Neural cell (in vitro differentiated cells): Measurements from ENCODE around the gene TMPRSS6. TPM values are rescaled to one million over a fixed set of nuclear protein-coding genes. Genes with fewer than 3 reads are reported as not detected.
A peak's percentile ranks its signal among the peaks of the same experiment; 100 is the strongest.

Experiments used
- H2AFZ ChIP-seq: fragments of 200-600, 300-800 bp; sonication (generic), shearing (Covaris generic); 2 replicates; pipeline ENCODE4 v1.6.0; 2014; ENCODE audit warnings: low read depth, mild to moderate bottlenecking, antibody characterized with exemption, low read length, moderate library complexity
- H3F3A ChIP-seq: fragments of 200-600 bp; shearing (Covaris generic); 2 replicates; pipeline ENCODE4 v1.6.1; 2016; ENCODE audit warnings: mild to moderate bottlenecking, moderate library complexity, mixed read lengths, antibody characterized with exemption, low read length; ENCODE audit not compliant: insufficient read depth, poor library complexity, severe bottlenecking
- H3K27ac ChIP-seq: fragments of 200-600, 300-800 bp; sonication (generic), shearing (Covaris generic); 2 replicates; pipeline ENCODE4 v1.5.1; 2014; ENCODE audit warnings: mild to moderate bottlenecking, low read length, moderate library complexity
- H3K27me3 ChIP-seq: fragments of 300-800, 200-600 bp; sonication (generic), shearing (Covaris generic); 2 replicates; pipeline ENCODE4 v1.6.0; 2014; ENCODE audit warnings: mild to moderate bottlenecking, low read depth, low read length, moderate library complexity; ENCODE audit not compliant: insufficient read depth
- H3K36me3 ChIP-seq: fragments of 300-800, 200-600 bp; sonication (generic), shearing (Covaris generic); 2 replicates; pipeline ENCODE4 v1.5.1; 2014; ENCODE audit warnings: mild to moderate bottlenecking, antibody characterized with exemption, low read length, moderate library complexity; ENCODE audit not compliant: insufficient read depth
- H3K4me2 ChIP-seq: fragments of 300-800, 200-600 bp; sonication (generic), shearing (Covaris generic); 2 replicates; pipeline ENCODE4 v1.6.0; 2014; ENCODE audit warnings: mild to moderate bottlenecking, low read length
- H3K4me3 ChIP-seq: fragments of 300-800, 200-600 bp; sonication (generic), shearing (Covaris generic); 2 replicates; pipeline ENCODE4 v1.5.1; 2014; ENCODE audit warnings: mild to moderate bottlenecking, low read length, moderate library complexity
- H3K79me2 ChIP-seq: fragments of 200-600 bp; shearing (Covaris generic); replicated peaks from 2 replicates; pipeline ENCODE4 v1.6.0; 2014; ENCODE audit warnings: mild to moderate bottlenecking, low read length, moderate library complexity; ENCODE audit not compliant: insufficient read depth
- H3K9ac ChIP-seq: fragments of 300-800, 200-600 bp; sonication (generic), shearing (Covaris generic); 2 replicates; pipeline ENCODE4 v1.6.1; 2016; ENCODE audit warnings: mild to moderate bottlenecking, low read length, mixed read lengths
- H3K9me2 ChIP-seq: fragments of 200-600 bp; shearing (Covaris generic); 2 replicates; pipeline ENCODE4 v1.6.1; 2016; ENCODE audit warnings: mild to moderate bottlenecking, low read length, mixed read lengths; ENCODE audit not compliant: insufficient read depth
- H3K9me3 ChIP-seq: fragments of 200-600, 300-800 bp; sonication (generic), shearing (Covaris generic); 2 replicates; pipeline ENCODE4 v1.6.1; 2016; ENCODE audit warnings: mild to moderate bottlenecking, mixed run types, low read length, moderate library complexity, mixed read lengths
- H4K20me1 ChIP-seq: fragments of 200-600 bp; shearing (Covaris generic); 2 replicates; pipeline ENCODE4 v1.6.1; 2016; ENCODE audit warnings: mild to moderate bottlenecking, mixed run types; ENCODE audit not compliant: insufficient read depth
- CTCF ChIP-seq: fragments of 450-650 bp; IDR thresholded peaks from 2 replicates; pipeline ENCODE4 v1.5.1; 2014; ENCODE audit warnings: antibody characterized with exemption, mild to moderate bottlenecking, moderate library complexity; ENCODE audit not compliant: poor library complexity, severe bottlenecking
- EP300 ChIP-seq: fragments of 450-650 bp; conservative IDR thresholded peaks from 2 replicates; pipeline ENCODE4 v1.6.1; 2014; ENCODE audit warnings: antibody characterized with exemption, mild to moderate bottlenecking, moderate library complexity; ENCODE audit not compliant: poor library complexity, severe bottlenecking
- EZH2 ChIP-seq: fragments of 200-600, 300-800 bp; shearing (Covaris generic), sonication (generic); IDR thresholded peaks from 2 replicates; pipeline ENCODE4 v1.6.1; 2014; ENCODE audit warnings: antibody characterized with exemption, low read length, borderline replicate concordance, mild to moderate bottlenecking; ENCODE audit not compliant: insufficient read depth, poor library complexity, severe bottlenecking
- MXI1 ChIP-seq: fragments of 450-650 bp; conservative IDR thresholded peaks from 2 replicates; pipeline ENCODE4 v1.6.1; 2014; ENCODE audit warnings: antibody characterized with exemption, mild to moderate bottlenecking; ENCODE audit not compliant: poor library complexity, severe bottlenecking
- POLR2AphosphoS5 ChIP-seq: IDR thresholded peaks from 2 replicates; pipeline ENCODE4 v1.6.1; 2012
- RAD21 ChIP-seq: fragments of 450-650 bp; conservative IDR thresholded peaks from 2 replicates; pipeline ENCODE4 v1.6.1; 2014; ENCODE audit warnings: antibody characterized with exemption, mild to moderate bottlenecking, moderate library complexity
- REST ChIP-seq: IDR thresholded peaks from 2 replicates; pipeline ENCODE4 v1.6.1; 2012; ENCODE audit warnings: borderline replicate concordance
- SMC3 ChIP-seq: fragments of 450-650 bp; conservative IDR thresholded peaks from 2 replicates; pipeline ENCODE4 v1.6.1; 2014; ENCODE audit warnings: antibody characterized with exemption, mild to moderate bottlenecking, moderate library complexity; ENCODE audit not compliant: poor library complexity
- TAF1 ChIP-seq: IDR thresholded peaks from 2 replicates; pipeline ENCODE4 v1.6.1; 2012; ENCODE audit warnings: low read depth
- polyA plus RNA-seq: library from polyadenylated mRNA; depleted of rRNA; stranded (reverse); fragments of >200 nt; gene quantifications from 2 replicates; pipeline ENCODE4 v1.2.3, GENCODE V29; 2014

The TMPRSS6 gene
- polyA plus RNA-seq, 1 donor from 2014 or later: not detected

- Histone ChIP-seq H3K9ac (no peak overlapping the region), H3F3A (no peaks in the 10 kb centered on the region), H4K20me1 (no peaks in the 10 kb centered on the region), H3K9me2 (no peaks in the 10 kb centered on the region), H3K4me3 (no peak overlapping the region), H3K79me2 (peaks cover 10% of the 10 kb centered on the region), H3K9me3 (no peaks in the 10 kb centered on the region), H3K4me2 (no peak overlapping the region), H3K27me3 (no peaks in the 10 kb centered on the region), H3K27ac (no peak overlapping the region), H2AFZ (no peak overlapping the region), H3K36me3 (no peaks in the 10 kb centered on the region)
- TF ChIP-seq CTCF (peak; percentile 53), SMC3 (no peak), RAD21 (no peak)
These were observed 87.6 kb downstream of the TMPRSS6 start for GRCh38 chr22:37021710-37022482.

- no peak overlapping the region for H3K27ac ChIP-seq
- H3K27me3 ChIP-seq: no peaks in the 10 kb centered on the region
- no peaks in the 10 kb centered on the region for H3K9me3 ChIP-seq
- TF ChIP-seq EZH2: no peak
- no peak for TF ChIP-seq EP300
- no peak for TF ChIP-seq MXI1
- no peak for TF ChIP-seq POLR2AphosphoS5
- no peak for TF ChIP-seq REST
- no peak for TF ChIP-seq TAF1
- no peak for TF ChIP-seq RAD21
- no peak for TF ChIP-seq SMC3
- TF ChIP-seq CTCF: no peak
- H3K79me2 ChIP-seq: peaks cover 10% of the 10 kb centered on the region
- H3K9ac ChIP-seq: no peak overlapping the region
- H3K4me2 ChIP-seq: no peak overlapping the region
- no peaks in the 10 kb centered on the region for H3K9me2 ChIP-seq
- no peaks in the 10 kb centered on the region for H3K36me3 ChIP-seq
- no peaks in the 10 kb centered on the region for H3F3A ChIP-seq
- no peak overlapping the region for H3K4me3 ChIP-seq
- H2AFZ ChIP-seq: no peak overlapping the region
- H4K20me1 ChIP-seq: no peaks in the 10 kb centered on the region
These were observed 88.5 kb downstream of the TMPRSS6 start for GRCh38 chr22:37021041-37021440.
